ENCODE results near the gene TMEM185B. TPM values are rescaled to one million over a fixed set of nuclear protein-coding genes. Genes with fewer than 3 reads are reported as not detected.

The TMEM185B gene
- total and polyA plus RNA-seq, 2 of the 4 experiments (the other 2 are of a cell fraction), result 17.7 to 26.1 TPM

DNA sequence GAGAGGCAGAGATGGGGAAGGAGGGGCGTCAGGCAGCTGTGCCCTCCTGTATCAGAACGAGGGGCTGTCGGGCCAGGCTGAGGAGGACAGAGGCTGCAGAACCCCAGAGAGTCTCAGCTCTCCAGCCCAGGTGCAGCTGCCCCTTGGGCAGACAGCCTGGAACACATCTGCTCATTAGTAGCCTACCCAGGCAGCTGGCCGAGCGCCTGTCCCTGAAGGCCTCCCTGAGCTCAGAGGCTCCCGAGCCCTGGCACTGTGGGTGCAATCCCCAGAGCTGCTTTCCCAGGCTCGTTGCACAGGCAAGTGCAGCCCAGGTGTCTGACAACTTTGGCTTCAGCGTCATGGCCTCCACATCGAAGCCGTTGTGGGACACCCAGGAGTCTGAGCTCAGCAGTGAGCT is 13.1 kb upstream of the TMEM185B start:
- Histone ChIP-seq H2AK5ac (ENCODE audit: low read depth, low read length) (no peak overlapping the region), H3K9ac (ENCODE audit: low read depth, low read length) (no peak overlapping the region), H3K18ac (ENCODE audit: low read depth, low read length) (no peak overlapping the region), H3K27me3 (ENCODE audit: control insufficient read depth, insufficient read depth, low read length) (no peaks in the 10 kb centered on the region), H3K56ac (ENCODE audit: extremely low read depth, insufficient read depth, low read length) (no peak overlapping the region), H3K4me3 (ENCODE audit: insufficient read depth, low read depth, low read length) (no peak overlapping the region), H2AK9ac (replicated peaks; ENCODE audit: low read depth, low read length, poor library complexity) (no peak overlapping the region), H2BK5ac (ENCODE audit: low read depth, low read length, poor library complexity, severe bottlenecking) (no peak overlapping the region), H3K36me3 (ENCODE audit: control insufficient read depth, insufficient read depth, low read length) (no peaks in the 10 kb centered on the region), H3K9me1 (ENCODE audit: insufficient read depth, low read length) (peaks cover 15% of the 10 kb centered on the region), H3K27ac (ENCODE audit: insufficient read depth, low read length) (no peak overlapping the region), H3K9me3 (ENCODE audit: control insufficient read depth, insufficient read depth, low read length) (no peaks in the 10 kb centered on the region), H2BK15ac (ENCODE audit: low read depth, low read length) (no peak overlapping the region), H2AFZ (replicated peaks; ENCODE audit: low read length, poor library complexity) (no peak overlapping the region), H3K4me1 (ENCODE audit: control insufficient read depth, insufficient read depth, low read length) (peaks cover 20% of the 10 kb centered on the region), H3K79me1 (ENCODE audit: low read depth in 1 of 2, low read length in 2 of 2) (peaks cover 0 to 7% of the 10 kb centered on the region in 2 experiments; a peak in 1 of 4 replicates), H4K20me1 (ENCODE audit: insufficient read depth, low read length) (no peaks in the 10 kb centered on the region; the same call in 1 of the 2 replicates), H4K8ac (ENCODE audit: low read depth in 2 of 2, low read length in 2 of 2) (no peak overlapping the region), H2BK20ac (ENCODE audit: low read depth, low read length) (no peak overlapping the region), H3K14ac (replicated peaks; ENCODE audit: low read depth, low read length) (no peak overlapping the region), H3K4ac (ENCODE audit: low read depth, low read length) (no peak overlapping the region), H3K4me2 (ENCODE audit: low read depth, low read length) (no peak overlapping the region), H4K91ac (ENCODE audit: insufficient read depth, low read depth, low read length) (no peak overlapping the region), H2BK120ac (ENCODE audit: low read depth, low read length) (no peak overlapping the region), H4K5ac (ENCODE audit: low read depth, low read length) (no peak overlapping the region), H3K23ac (ENCODE audit: low read depth, low read length) (no peak overlapping the region)
- CTCF ChIA-PET, result no interaction called here
- POLR2A ChIA-PET (ENCODE audit: unreplicated experiment), result no interaction called here
- no peak for ATAC-seq (ENCODE audit: low read depth)
- dilution Hi-C loops (cut with HindIII; ENCODE audit: low sequenced_read_pairs, unreplicated experiment) (no loop called here), intact Hi-C loops (cut with micrococcal nuclease) (no loop called here), in situ Hi-C loops (cut with MboI; ENCODE audit: low sequenced_read_pairs) (loop anchor here (25.0 kb wide), 1 partner anchor 999 kb away; no protein-coding TSS in a partner anchor)
- TF ChIP-seq MAFK (IDR thresholded peaks at IDR 0.05; ENCODE audit: low read depth, low read length) (no peak), CHD1 (IDR thresholded peaks at IDR 0.05; ENCODE audit: low read depth, low read length) (no peak)
- 94% methylated on average over 7 of the region's 10 CpGs; no CpG with 5 or more reads in 1 of the 2 experiments for WGBS, 2 experiments (ENCODE audit: extremely low coverage in 2 of 2, insufficient read length in 1 of 2)
- BruUV-seq (replicated peaks), result no TSS peak
- no peak for DNase-seq

Data from IMR-90 (cell line).